Measurements from ENCODE around the gene TIMM8A.
"Not testable (repeated sequence)": the region's sequence is repeated elsewhere in the genome, so short reads cannot be mapped to it uniquely, and the experiment has no call there.

- not testable (repeated sequence) for TF ChIP-seq CTCF, POLR2A (IDR thresholded peaks at IDR 0.05)
These were observed 21.9 kb downstream of the TIMM8A start for GRCh38 chrX:101326600-101326999.

Data from body of pancreas (tissue), 4 donors.